H1 (cell line): ENCODE results near the gene RDH16. TPM values are rescaled to one million over a fixed set of nuclear protein-coding genes. Genes with fewer than 3 reads are reported as not detected.
A peak's percentile ranks its signal among the peaks of the same experiment; 100 is the strongest.

Experiments used
- CTCF ChIA-PET: fragments of 300-600 bp; sonication (Branson Sonifier 250); formaldehyde crosslinking; loops from one replicate; lab custom pipeline; 2021; ENCODE audit not compliant: partially characterized antibody; lab: Charles Lee
- POLR2A ChIA-PET: fragments of 300-600 bp; sonication (Branson Sonifier 250); formaldehyde crosslinking; loops from one replicate; lab custom pipeline; 2021; ENCODE audit warnings: inconsistent platforms; ENCODE audit not compliant: partially characterized antibody; lab: Charles Lee
- DNase-seq, 2 experiments: peaks; one replicate each; pipeline versions ENCODE4 v3.0.0 to v3.0.0-alpha.2; 2010 to 2022; ENCODE audit warnings: low spot score in 2 of 2, low read depth in 1 of 2, mixed read lengths in 1 of 2
- FAIRE-seq: peaks from 2 replicates; lab custom pipeline; 2011; peaks lifted over from hg19 to GRCh38; lab: Jason Lieb, UNC
- H2AFZ ChIP-seq: 2 replicates; pipeline ENCODE4 v1.8.1; 2012; ENCODE audit warnings: low read length, inconsistent platforms
- H2AK5ac ChIP-seq: 2 replicates; pipeline ENCODE4 v1.6.1; 2013; ENCODE audit warnings: low read depth, low read length
- H2BK120ac ChIP-seq: replicated peaks from 2 replicates; pipeline ENCODE3; 2013; ENCODE audit warnings: low read depth, low read length, inconsistent platforms
- H2BK12ac ChIP-seq: 2 replicates; pipeline ENCODE4 v1.6.1; 2013; ENCODE audit warnings: low read depth, low read length
- H2BK15ac ChIP-seq: 2 replicates; pipeline ENCODE4 v1.6.1; 2013; ENCODE audit warnings: low read length
- H2BK20ac ChIP-seq: 2 replicates; pipeline ENCODE4 v1.6.1; 2013; ENCODE audit warnings: low read length
- H2BK5ac ChIP-seq: 2 replicates; pipeline ENCODE4 v1.6.1; 2013; ENCODE audit warnings: low read depth, low read length
- H3K14ac ChIP-seq: 2 replicates; pipeline ENCODE4 v1.6.1; 2013; ENCODE audit warnings: inconsistent platforms; ENCODE audit not compliant: insufficient read length
- H3K18ac ChIP-seq: 2 replicates; pipeline ENCODE4 v1.6.1; 2013; ENCODE audit warnings: low read length; ENCODE audit errors: extremely low read depth
- H3K23ac ChIP-seq: 2 replicates; pipeline ENCODE4 v1.6.1; 2013; ENCODE audit warnings: inconsistent platforms; ENCODE audit not compliant: insufficient read length
- H3K23me2 ChIP-seq: 2 replicates; pipeline ENCODE4 v1.6.1; 2013; ENCODE audit warnings: low read depth, low read length
- H3K27ac ChIP-seq: 2 replicates; pipeline ENCODE4 v1.6.1; 2011; ENCODE audit warnings: low read depth, low read length, inconsistent platforms
- H3K27me3 ChIP-seq, 4 experiments: replicated peaks in 1 of 4; 1 replicate in 1 of 4; 2 replicates in 3 of 4; pipeline versions ENCODE4 v1.6.1 to v1.8.1; 2011 to 2013; ENCODE audit warnings: low read length in 3 of 4, mild to moderate bottlenecking in 3 of 4, inconsistent platforms in 2 of 4, mixed read lengths in 2 of 4, moderate library complexity in 1 of 4; ENCODE audit not compliant: control insufficient read depth in 3 of 4, insufficient read depth in 3 of 4; ENCODE audit errors: extremely low read depth in 1 of 4
- H3K36me3 ChIP-seq, 4 experiments: 2 replicates each; pipeline versions ENCODE4 v1.6.1 to v1.8.1; 2011 to 2013; ENCODE audit warnings: mild to moderate bottlenecking in 4 of 4, low read length in 3 of 4, moderate library complexity in 2 of 4, control low read depth in 1 of 4, inconsistent platforms in 1 of 4; ENCODE audit not compliant: insufficient read depth in 4 of 4, control insufficient read depth in 2 of 4
- H3K4ac ChIP-seq: replicated peaks from 2 replicates; pipeline ENCODE3; 2013; ENCODE audit warnings: low read length, low read depth, mixed read lengths, inconsistent platforms; ENCODE audit not compliant: insufficient read length
- H3K4me1 ChIP-seq, 4 experiments: replicated peaks in 1 of 4; 1 replicate in 1 of 4; 2 replicates in 3 of 4; pipeline versions ENCODE4 v1.6.1 to v1.8.1; 2011 to 2013; ENCODE audit warnings: low read length in 3 of 4, inconsistent platforms in 2 of 4, mixed read lengths in 1 of 4; ENCODE audit not compliant: insufficient read depth in 4 of 4, control insufficient read depth in 3 of 4
- H3K4me2 ChIP-seq, 2 experiments: 2 replicates each; pipeline versions ENCODE4 v1.6.1 to v1.8.1; 2011 to 2013; ENCODE audit warnings: low read depth in 2 of 2, low read length in 2 of 2, control low read depth in 1 of 2, inconsistent platforms in 1 of 2, mild to moderate bottlenecking in 1 of 2; ENCODE audit not compliant: insufficient read depth in 1 of 2
- H3K4me3 ChIP-seq, 4 experiments: fragments of 200-600, 300-600 bp in 1 of 4; sonication (generic), shearing (Covaris generic), sonication (Bioruptor Twin) in 1 of 4; 2 replicates each; pipeline versions ENCODE4 v1.5.1 to v1.8.1; 2011 to 2016; ENCODE audit warnings: low read length in 4 of 4, low read depth in 3 of 4, control low read depth in 2 of 4, inconsistent platforms in 2 of 4, mild to moderate bottlenecking in 2 of 4, mixed read lengths in 1 of 4, moderate library complexity in 1 of 4; ENCODE audit not compliant: insufficient read depth in 2 of 4; ENCODE audit errors: extremely low read depth in 1 of 4
- H3K56ac ChIP-seq: replicated peaks from 2 replicates; pipeline ENCODE3; 2013; ENCODE audit warnings: low read depth, mild to moderate bottlenecking, mixed read lengths, low read length, inconsistent platforms; ENCODE audit not compliant: insufficient read length
- H3K79me1 ChIP-seq: 2 replicates; pipeline ENCODE4 v1.6.1; 2013; ENCODE audit warnings: low read depth, low read length, control low read depth
- H3K79me2 ChIP-seq, 2 experiments: 2 replicates each; pipeline versions ENCODE4 v1.6.1 to v1.8.1; 2012 to 2013; ENCODE audit warnings: low read length in 2 of 2, mild to moderate bottlenecking in 2 of 2, inconsistent platforms in 1 of 2; ENCODE audit not compliant: insufficient read depth in 2 of 2, control insufficient read depth in 1 of 2
- H3K9ac ChIP-seq, 4 experiments: replicated peaks in 1 of 4; 1 replicate in 1 of 4; 2 replicates in 3 of 4; pipeline versions ENCODE4 v1.6.1 to v1.8.1; 2011 to 2013; ENCODE audit warnings: low read depth in 3 of 4, low read length in 3 of 4, control low read depth in 2 of 4, mild to moderate bottlenecking in 2 of 4, moderate library complexity in 2 of 4, inconsistent platforms in 1 of 4; ENCODE audit errors: extremely low read depth in 1 of 4
- H3K9me3 ChIP-seq, 2 experiments: 2 replicates each; pipeline versions ENCODE4 v1.6.1 to v1.8.1; 2012 to 2013; ENCODE audit warnings: mild to moderate bottlenecking in 2 of 2, moderate library complexity in 2 of 2, control low read depth in 1 of 2, inconsistent platforms in 1 of 2, low read depth in 1 of 2, low read length in 1 of 2, mixed read lengths in 1 of 2; ENCODE audit not compliant: insufficient read depth in 2 of 2
- H4K20me1 ChIP-seq, 2 experiments: replicated peaks in 1 of 2; 2 replicates each; pipeline versions ENCODE3 to v1.8.1; 2011 to 2013; ENCODE audit warnings: inconsistent platforms in 2 of 2, low read length in 2 of 2, mild to moderate bottlenecking in 1 of 2; ENCODE audit not compliant: insufficient read depth in 2 of 2, control insufficient read depth in 1 of 2
- H4K5ac ChIP-seq: 2 replicates; pipeline ENCODE4 v1.6.1; 2013; ENCODE audit warnings: low read length, low read depth, mixed read lengths, inconsistent platforms; ENCODE audit not compliant: insufficient read length
- H4K8ac ChIP-seq: 2 replicates; pipeline ENCODE4 v1.8.0; 2013; ENCODE audit warnings: mild to moderate bottlenecking, moderate library complexity, low read length, inconsistent platforms; ENCODE audit not compliant: insufficient read depth; ENCODE audit errors: extremely low read depth
- H4K91ac ChIP-seq: replicated peaks from 2 replicates; pipeline ENCODE3; 2013; ENCODE audit warnings: low read length, mixed read lengths, inconsistent platforms; ENCODE audit not compliant: insufficient read length
- CTCF ChIP-seq, 3 experiments: IDR thresholded peaks; 1 replicate in 2 of 3; 2 replicates in 1 of 3; pipeline versions ENCODE4 v1.5.1 to v1.6.1; 2011; ENCODE audit warnings: low read length in 3 of 3, mild to moderate bottlenecking in 3 of 3, inconsistent platforms in 2 of 3, low read depth in 1 of 3, moderate library complexity in 1 of 3; ENCODE audit not compliant: insufficient read depth in 1 of 3; ENCODE audit errors: control extremely low read depth in 1 of 3
- SAP30 ChIP-seq: fragments of 300-600 bp; sonication (generic); IDR thresholded peaks from 2 replicates; pipeline ENCODE4 v1.7.1; 2012; ENCODE audit warnings: low read length, moderate library complexity, mild to moderate bottlenecking, inconsistent platforms; ENCODE audit not compliant: insufficient read depth, insufficient replicate concordance
- WGBS, 2 experiments: shearing (Covaris generic) in 1 of 2; methylation state at CpG; one replicate each; pipeline versions ENCODE4 v1.1.6 to v1.1.7; 2013 to 2015; ENCODE audit warnings: low lambda C conversion rate in 2 of 2, mixed read lengths in 2 of 2, inconsistent platforms in 1 of 2, low coverage in 1 of 2, missing lambda C conversion rate in 1 of 2; ENCODE audit not compliant: insufficient replicate concordance in 2 of 2, insufficient coverage in 1 of 2, insufficient read length in 1 of 2; ENCODE audit errors: extremely low coverage in 1 of 2, missing lambda C conversion rate in 1 of 2; 5-methylcytosine and 5-hydroxymethylcytosine counted together
- polyA plus RNA-seq, 7 experiments: library from polyadenylated mRNA; depleted of rRNA in 3 of 7; stranded (reverse) in 5 of 7; unstranded in 2 of 7; fragments of >200 nt in 5 of 7; fragments of 200-250 nt in 2 of 7; gene quantifications; 1 replicate in 5 of 7; 2 replicates in 1 of 7; 4 replicates in 1 of 7; pipeline versions ENCODE4 v1.2.1 to v1.2.3, GENCODE V29; 2011 to 2013; ENCODE audit warnings: missing spikeins in 2 of 7, mixed read lengths in 2 of 7
- total RNA-seq: library from RNA; stranded (reverse); fragmentation: NEBNext Ultra II Directional; extraction: Animal tissue kit (Norgen Biotek cat#: 25700); gene quantifications from 2 replicates; pipeline ENCODE4 v1.2.1, GENCODE V29; 2021

Gene RDH16
- total and polyA plus RNA-seq, 2 of the 8 experiments (the other 6 are each of a cell fraction or from before 2014, with no cell fraction given): 0.30 to 0.79 TPM

- peaks cover 0 to 2% of the 10 kb centered on the region in 2 experiments for H4K20me1 ChIP-seq
- TF ChIP-seq CTCF (IDR thresholded peaks at IDR 0.05; ENCODE audit: control extremely low read depth in 1 of 3, insufficient read depth in 1 of 3, low read depth in 1 of 3, low read length in 3 of 3) (peak in 1 of 3 experiments; percentile 1; a peak in 1 of 4 replicates), SAP30 (no peak)
- WGBS, 2 experiments: 80% methylated on average over 8 of the region's 10 CpGs; no CpG with 5 or more reads in 1 of the 2 experiments
- ChIA-PET CTCF (interaction anchor here (0.7 to 5.5 kb wide), 12 partner anchors 10 to 239 kb away, joined by 3 to 59 read pairs (median 5); partner anchors contain the start of genes HSD17B6, STAT6 and ZBTB39), POLR2A (interaction anchor here (0.7 to 1.7 kb wide), 6 partner anchors 12 to 268 kb away, joined by 3 to 6 read pairs (median 4); partner anchors contain the start of gene NACA)
- no peaks in the 10 kb centered on the region; a peak in 1 of 8 replicates for H3K36me3 ChIP-seq
- peaks cover 0 to 3% (median under 1%) of the 10 kb centered on the region in 4 experiments; a peak in 2 of 7 replicates for H3K4me1 ChIP-seq
- H3K18ac ChIP-seq: no peak overlapping the region; the same call in 1 of the 2 replicates
- peaks cover 0 to 4% of the 10 kb centered on the region in 2 experiments; a peak in 1 of 4 replicates for H3K79me2 ChIP-seq
- no peak overlapping the region for H2BK12ac ChIP-seq
- H3K9ac ChIP-seq: no peak overlapping the region
- no peak overlapping the region for H2AK5ac ChIP-seq
- no peak overlapping the region for H2BK15ac ChIP-seq
- H3K27me3 ChIP-seq: no peaks in the 10 kb centered on the region
- H4K91ac ChIP-seq: no peak overlapping the region
- no peak overlapping the region for H2BK5ac ChIP-seq
- no peak overlapping the region for H2AFZ ChIP-seq
- H3K9me3 ChIP-seq: no peaks in the 10 kb centered on the region
- no peak overlapping the region for H2BK20ac ChIP-seq
- H3K14ac ChIP-seq: no peak overlapping the region
- H3K79me1 ChIP-seq: peaks cover 2% of the 10 kb centered on the region; the same call in 1 of the 2 replicates
- DNase-seq: peak in 1 of 2 experiments; percentile 37
- FAIRE-seq: no peak
- no peak overlapping the region for H4K5ac ChIP-seq
- H3K4me2 ChIP-seq: no peak overlapping the region
- H3K23ac ChIP-seq: no peak overlapping the region
- H3K4ac ChIP-seq: no peak overlapping the region
- H4K8ac ChIP-seq: no peak overlapping the region
- no peak overlapping the region for H3K56ac ChIP-seq
- no peak overlapping the region for H3K27ac ChIP-seq
- no peaks in the 10 kb centered on the region for H3K23me2 ChIP-seq
- no peak overlapping the region for H3K4me3 ChIP-seq
- no peak overlapping the region for H2BK120ac ChIP-seq
These were observed 35.9 kb upstream of the RDH16 start for GRCh38 chr12:56993346-56993745.
